Pons (tissue), 1 donor: ENCODE results near the gene ZNF765.
"Not testable (repeated sequence)": the region's sequence is repeated elsewhere in the genome, so short reads cannot be mapped to it uniquely, and the experiment has no call there.

Experiments
- DNase-seq: peaks from one replicate; pipeline ENCODE4 v3.0.0-alpha.2; 2016; ENCODE audit warnings: low spot score

ZNF765 gene

DNA sequence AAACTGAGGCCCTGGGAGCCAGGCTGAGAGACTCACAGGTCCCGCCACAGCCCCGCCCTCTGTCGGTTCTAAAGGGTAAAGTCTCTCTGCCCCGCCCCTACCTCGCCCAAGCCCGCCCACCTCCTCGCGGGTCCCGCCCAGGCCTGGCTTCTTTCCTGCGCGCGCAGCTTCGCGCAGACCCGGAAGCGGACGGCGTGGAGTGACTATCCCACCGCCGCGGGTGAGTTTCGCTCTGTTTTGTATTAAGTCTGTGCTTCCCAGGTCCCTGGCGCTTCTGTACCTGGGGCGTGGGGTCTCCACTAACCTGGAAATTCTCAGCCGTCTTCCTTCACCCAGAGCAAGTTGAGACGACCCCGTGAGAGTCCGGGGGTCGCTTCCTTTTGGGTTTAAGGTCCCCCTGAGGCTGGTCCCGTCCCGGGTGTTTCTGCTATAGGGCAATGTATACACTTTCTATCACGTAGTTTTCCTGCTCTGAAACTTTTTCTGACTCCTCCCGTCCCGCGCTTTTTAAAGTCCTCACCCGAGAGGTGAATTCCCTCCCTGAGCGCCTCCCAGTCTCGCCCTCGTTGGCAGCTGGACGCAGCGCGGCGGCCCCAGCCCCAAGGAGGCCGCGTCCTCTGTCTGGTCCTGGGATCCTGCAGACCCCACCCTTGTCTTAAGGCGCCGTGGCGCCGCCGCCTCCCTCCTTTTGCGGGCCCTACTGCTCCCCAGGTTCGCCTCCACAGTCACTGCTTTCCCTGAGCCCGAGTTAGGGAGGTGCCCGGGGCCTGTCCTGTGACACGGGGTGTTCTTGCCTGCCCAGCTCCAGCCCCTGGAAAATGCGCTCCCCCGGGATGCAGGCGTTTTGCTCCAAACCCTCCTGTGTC lies at the start of gene ZNF765:
ZNF765 (plus strand) TSS at position 176 of the 866 bp plus-strand sequence. CDS start 2,867 bp downstream, outside the sequence.
- DNase-seq, result peak; percentile 88

- no peak for DNase-seq
These were observed 39.2 kb upstream of the ZNF765 start for GRCh38 chr19:53355739-53356138.

DNA sequence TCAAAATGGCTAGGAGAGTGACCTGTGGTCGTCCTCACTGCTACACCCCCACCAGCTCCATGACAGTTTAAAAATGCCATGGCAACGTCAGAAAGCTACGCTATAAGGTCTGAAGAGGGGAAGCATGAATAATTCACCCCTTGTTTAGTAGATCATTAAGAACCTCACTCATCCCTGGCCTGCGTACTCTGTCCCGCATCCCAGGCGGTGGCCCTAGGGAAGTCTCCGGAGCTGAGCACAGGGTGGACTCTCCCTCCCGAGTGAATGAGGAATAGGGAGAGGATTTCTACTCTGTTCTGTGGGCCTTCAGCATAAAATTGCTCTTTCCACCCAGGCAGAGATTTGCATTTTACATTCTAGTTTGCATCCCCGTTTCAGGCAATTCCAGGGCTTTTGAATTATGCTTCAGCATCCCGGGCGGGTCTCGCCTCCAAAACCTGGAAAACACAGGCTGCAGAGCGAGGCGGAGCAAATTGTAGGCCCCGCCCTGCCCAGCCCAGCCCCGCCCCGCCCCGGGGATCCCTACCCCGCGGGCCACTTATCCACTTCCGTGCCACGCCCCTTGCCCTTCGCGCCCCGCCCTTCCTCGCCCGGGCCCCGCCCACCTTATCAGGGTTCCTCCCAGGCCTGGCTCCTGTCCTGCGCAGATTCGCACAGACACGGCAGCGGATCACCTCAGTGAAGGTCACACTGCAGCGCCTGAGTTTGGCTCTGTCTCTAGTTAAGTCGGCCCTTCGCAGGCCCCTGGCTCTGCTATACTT lies 36.9 kb upstream of the ZNF765 start:
- no peak for DNase-seq

DNA sequence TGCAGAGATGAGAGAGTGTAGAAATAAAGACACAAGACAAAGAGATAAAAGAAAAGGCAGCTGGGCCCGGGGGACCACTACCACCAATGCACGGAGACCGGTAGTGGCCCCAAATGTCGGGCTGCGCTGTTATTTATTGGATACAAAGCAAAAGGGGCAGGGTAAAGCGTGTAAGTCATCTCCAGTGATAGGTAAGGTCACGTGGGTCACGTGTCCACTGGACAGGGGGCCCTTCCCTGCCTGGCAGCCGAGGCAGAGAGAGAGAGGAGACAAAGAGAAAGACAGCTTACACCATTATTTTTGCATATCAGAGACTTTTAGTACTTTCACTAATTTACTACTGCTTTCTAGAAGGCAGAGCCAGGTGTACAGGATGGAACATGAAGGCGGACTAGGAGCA lies 34.9 kb upstream of the ZNF765 start:
- not testable (repeated sequence) for DNase-seq

DNA sequence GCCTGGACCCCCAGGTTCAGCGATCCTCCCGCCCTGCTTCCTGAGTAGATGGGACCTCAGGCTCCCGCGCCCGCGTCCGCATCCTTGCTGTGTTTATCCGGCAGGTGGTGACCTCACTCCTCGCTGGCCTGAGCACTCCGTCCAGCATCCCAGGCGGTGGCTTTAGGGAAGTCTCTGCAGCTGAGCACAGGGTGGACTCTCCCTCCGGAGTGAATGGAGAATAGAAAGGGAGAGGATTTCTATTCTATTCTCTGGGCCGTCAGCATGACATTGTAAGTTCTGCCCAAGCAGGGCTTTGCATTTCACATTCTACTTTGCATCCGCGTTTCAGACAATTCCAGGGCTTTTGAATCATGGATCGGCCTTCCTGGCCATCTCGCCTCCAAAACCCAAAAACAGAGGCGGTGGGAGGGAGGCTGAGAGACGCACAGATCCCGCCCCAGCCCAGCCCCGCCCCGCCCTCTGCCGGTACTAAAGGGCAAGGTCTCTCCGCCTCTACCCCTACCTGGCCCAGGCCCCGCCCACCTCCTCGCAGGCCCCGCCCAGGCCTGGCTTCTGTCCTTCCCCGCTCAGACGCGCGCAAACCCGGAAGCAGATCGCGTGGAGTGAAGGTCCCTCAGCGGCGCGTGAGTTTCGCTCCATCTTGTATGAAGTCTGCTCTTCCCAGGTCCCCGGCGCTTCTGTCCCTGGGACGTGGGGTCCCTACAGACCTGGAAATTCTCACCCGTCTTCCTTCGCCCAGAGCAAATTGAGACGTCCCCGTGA lies 29.6 kb upstream of the ZNF765 start, which contains the start of gene ZNF525:
ZNF525 (plus strand) TSS at position 572 of the 765 bp plus-strand sequence. CDS start 6,577 bp downstream, outside the sequence.
- DNase-seq, result peak; percentile 80

DNA sequence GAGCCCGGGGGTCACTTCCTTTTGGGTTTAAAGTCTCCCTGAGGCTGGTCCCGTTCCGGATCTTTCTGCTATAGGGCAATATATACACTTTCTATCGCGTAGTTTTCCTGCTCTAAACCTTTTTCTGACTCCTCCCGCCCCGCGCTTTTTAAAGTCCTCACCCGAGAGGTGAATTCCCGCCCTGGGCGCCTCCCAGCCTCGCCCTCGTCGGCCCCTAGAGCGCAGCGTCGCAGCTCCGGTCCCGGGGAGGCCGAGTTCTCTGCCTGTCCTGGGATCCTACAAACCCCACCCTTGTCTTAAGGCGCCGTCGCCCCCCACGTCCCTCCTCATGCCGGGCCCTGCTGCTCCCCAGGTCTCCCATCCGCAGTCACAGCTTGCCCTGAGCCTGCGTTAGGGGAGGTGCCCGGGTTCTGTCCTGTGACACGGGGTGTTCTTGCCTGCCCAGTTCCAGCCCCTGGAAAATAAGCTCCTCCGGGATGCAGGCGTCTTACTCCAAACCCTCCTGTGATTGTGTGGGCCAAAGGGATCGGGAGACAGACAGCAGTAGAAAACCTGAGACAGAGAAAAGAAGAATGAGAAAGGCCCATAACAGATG lies 29.0 kb upstream of the ZNF765 start:
- DNase-seq, result no peak

GRCh38 chr19:53372196-53372595 lies 22.8 kb upstream of the ZNF765 start:
- no peak for DNase-seq

- no peak for DNase-seq
These were observed 20.7 kb upstream of the ZNF765 start for GRCh38 chr19:53374288-53374687.

DNA sequence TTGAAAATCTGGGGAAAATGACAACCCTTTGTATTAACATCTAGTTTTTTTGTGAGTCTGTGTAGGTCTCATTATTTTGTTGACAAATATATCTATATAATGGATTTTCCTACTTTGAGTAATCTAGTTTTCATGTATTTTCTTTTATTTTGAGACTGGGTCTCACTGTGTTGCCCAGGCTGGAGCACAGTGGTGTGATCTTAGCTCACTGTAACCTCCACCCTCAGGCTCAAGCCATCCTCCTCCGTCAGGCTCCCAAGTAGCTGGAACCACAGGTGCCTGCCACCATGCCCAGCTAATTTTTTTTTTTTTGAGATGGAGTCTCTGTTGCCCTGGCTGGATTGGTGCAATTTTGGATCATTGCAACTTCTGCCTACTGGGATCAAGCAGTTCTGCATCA lies 20.2 kb upstream of the ZNF765 start:
- DNase-seq, result no peak

- DNase-seq, result no peak
These were observed 13.6 kb upstream of the ZNF765 start for GRCh38 chr19:53381376-53381775.

DNA sequence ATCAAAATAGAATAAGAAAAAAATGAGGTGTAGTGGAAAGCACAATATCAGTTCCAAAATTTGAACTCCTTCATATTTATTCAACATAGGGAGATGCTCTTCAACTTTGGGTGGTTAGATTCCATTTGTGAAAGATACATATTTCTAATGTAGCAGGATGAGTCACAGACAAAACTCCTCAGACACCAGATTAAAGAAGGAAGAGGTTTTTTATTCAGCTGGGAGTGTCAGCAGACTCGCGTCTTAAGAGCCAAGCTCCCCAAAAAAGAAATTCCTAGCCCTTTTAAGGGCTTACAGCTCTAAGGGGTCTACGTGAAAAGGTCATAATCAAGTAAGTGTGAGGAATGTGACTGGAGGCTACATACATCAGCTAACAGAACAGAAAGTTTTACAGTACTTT lies 6.8 kb upstream of the ZNF765 start:
- no peak for DNase-seq

DNA sequence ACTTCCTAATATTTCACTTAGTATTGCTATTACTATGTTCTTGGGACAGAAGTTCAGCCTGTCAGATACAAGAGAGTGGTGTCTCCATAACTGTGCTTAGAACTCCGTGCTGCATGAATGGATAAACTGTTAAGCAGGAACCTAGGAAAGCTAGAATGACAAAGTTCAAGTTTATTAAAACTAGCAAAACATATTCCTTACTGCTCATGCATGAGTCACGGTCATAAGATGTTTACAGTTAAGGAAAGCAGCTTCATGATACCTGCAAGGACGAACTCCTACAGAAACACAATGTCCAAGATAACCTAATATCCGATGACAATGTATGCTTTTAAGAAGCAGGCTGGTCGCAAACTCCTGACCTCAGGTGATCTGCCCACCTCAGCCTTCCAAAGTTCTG lies 6.0 kb upstream of the ZNF765 start:
- no peak for DNase-seq

- no peak for DNase-seq
These were observed 5.4 kb upstream of the ZNF765 start for GRCh38 chr19:53389571-53389970.

- DNase-seq, result no peak
These were observed 5.0 kb upstream of the ZNF765 start for GRCh38 chr19:53389978-53390377.

- DNase-seq, result no peak
These were observed 401 bp upstream of the ZNF765 start for GRCh38 chr19:53394522-53394973.

DNA sequence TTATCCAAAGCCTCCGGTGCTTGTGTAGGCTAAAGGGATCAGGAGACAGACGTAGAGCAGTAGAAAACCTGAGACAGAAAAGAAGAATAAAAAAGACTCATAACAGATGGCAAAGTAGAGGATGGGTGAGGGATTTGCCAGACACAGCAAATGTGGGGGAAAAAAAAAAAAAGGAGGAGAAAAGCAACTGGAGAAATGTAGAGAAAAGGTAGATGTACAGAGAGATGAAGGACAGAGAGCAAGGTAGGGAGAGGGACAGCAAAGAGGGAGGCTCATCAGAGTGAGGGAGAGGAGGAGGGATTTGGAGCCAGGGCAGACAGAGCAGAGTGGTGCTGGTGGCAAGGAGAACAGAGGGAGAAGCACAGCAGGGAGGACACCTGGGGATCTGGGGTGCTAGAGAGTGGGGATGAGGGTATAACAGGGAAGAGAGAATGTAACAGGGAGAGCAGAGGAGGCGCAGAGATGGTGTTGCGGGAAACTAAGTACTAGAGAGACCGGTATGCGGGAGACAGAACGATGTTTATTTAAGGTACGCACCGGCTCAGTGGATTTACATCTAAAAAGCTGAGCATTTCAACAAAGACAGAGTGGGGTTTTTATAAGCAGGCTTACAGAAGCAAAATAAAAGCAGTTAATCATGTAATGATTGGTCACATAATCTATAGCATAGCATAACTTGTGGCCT lies 1.0 kb downstream of the ZNF765 start:
- not testable (repeated sequence) for DNase-seq

- no peak for DNase-seq
These were observed 1.5 kb downstream of the ZNF765 start for GRCh38 chr19:53396525-53396868.

- not testable (repeated sequence) for DNase-seq
These were observed 3.0 kb downstream of the ZNF765 start for GRCh38 chr19:53397918-53398317.

DNA sequence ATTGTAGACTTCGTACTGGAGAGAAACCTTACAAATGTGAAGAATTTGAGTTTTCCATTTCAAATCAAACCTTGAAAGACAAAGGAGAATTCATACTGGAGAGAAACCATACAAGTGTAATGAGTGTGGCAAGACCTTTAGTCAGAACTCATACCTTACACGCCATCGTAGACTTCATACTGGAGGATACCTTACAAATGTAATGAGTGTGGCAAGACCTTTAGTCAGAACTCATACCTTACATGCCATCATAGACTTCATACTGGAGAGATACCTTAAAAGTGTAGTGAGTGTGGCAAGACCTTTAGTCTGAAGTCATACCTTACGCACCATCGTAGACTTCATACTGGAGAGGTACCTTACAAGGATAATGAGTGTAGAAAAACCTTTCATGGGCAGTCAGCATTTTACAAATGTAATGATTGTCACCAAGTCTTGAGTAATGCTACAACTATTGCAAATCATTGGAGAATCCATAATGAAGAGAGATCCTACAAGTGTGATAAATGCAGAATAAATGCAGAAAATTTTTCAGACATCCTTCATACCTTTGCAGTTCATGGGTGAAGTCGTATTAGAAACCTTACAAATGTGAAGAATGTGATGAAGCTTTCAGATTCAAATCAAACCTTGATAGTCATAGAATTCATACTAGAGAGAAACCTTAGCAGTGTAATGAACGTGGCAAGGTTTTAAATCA lies 14.7 kb downstream of the ZNF765 start:
- no peak for DNase-seq

DNA sequence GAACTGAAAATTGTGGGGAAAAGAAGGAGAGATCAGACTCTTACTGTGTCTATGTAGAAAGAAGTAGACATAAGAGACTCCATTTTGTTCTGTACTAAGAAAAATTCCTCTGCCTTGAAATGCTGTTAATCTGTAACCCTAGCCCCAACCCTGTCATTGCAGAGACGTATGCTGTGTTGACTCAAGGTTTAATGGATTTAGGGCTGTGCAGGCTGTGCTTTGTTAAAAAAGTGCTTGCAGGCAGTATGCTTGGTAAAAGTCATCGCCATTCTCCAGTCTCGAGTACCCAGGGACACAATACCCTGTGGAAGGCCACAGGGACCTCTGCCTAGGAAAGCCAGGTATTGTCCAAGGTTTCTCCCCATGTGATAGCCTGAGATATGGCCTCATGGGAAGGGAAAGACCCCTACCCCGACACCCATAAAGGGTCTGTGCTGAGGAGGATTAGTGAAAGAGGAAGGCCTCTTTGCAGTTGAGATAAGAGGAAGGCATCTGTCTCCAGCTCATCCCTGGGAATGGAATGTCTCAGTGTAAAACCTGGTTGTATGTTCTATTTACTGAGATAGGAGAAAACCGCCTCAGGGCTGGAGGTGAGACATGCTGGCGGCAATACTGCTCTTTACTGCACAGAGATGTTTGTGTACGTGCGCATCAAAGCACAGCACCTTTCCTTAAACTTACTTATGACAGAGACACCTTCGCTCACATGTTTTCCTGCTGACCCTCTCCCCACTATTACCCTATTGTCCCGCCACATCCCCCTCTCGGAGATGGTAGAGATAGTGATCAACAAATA lies 25.8 kb downstream of the ZNF765 start:
- DNase-seq, result not testable (repeated sequence)
